Calu3 (cell line): ENCODE results near the gene LAMC3. TPM values are rescaled to one million over a fixed set of nuclear protein-coding genes. Genes with fewer than 3 reads are reported as not detected.

ENCODE experiments used
- BruUV-seq: library from RNA; stranded (reverse); fragments of 400-500 nt; replicated peaks from 2 replicates; lab custom pipeline; 2021; lab: Mats Ljungman, UMichigan
- CTCF ChIA-PET: fragments of 300-600 bp; sonication (Branson Sonifier 250); formaldehyde crosslinking; loops from one replicate; lab custom pipeline; 2022; ENCODE audit warnings: antibody characterized with exemption; lab: Charles Lee
- DNase-seq: peaks from one replicate; pipeline ENCODE4 v3.0.0; 2022
- H3K27ac Mint-ChIP-seq: one replicate; pipeline ENCODE4 v1.8.0; 2022; ENCODE audit warnings: mixed read lengths; ENCODE audit not compliant: unreplicated experiment
- H3K27me3 Mint-ChIP-seq: one replicate; pipeline ENCODE4 v1.8.0; 2022; ENCODE audit warnings: mixed read lengths; ENCODE audit not compliant: unreplicated experiment
- H3K36me3 Mint-ChIP-seq: one replicate; pipeline ENCODE4 v1.8.0; 2022; ENCODE audit warnings: mild to moderate bottlenecking, moderate library complexity, mixed read lengths; ENCODE audit not compliant: insufficient read depth, unreplicated experiment
- H3K4me1 Mint-ChIP-seq: one replicate; pipeline ENCODE4 v1.8.0; 2022; ENCODE audit warnings: mild to moderate bottlenecking, low read depth, mixed read lengths; ENCODE audit not compliant: unreplicated experiment
- H3K4me3 Mint-ChIP-seq: one replicate; pipeline ENCODE4 v1.8.0; 2022; ENCODE audit warnings: mild to moderate bottlenecking, low read depth, moderate library complexity, mixed read lengths; ENCODE audit not compliant: unreplicated experiment
- H3K9me3 Mint-ChIP-seq: one replicate; pipeline ENCODE4 v1.8.0; 2022; ENCODE audit warnings: low read depth, mixed read lengths; ENCODE audit not compliant: unreplicated experiment
- intact Hi-C: fragments of 100-400 bp; cut with micrococcal nuclease; formaldehyde crosslinking; loops from one replicate; pipeline ENCODE4 v1.10.0; 2022; ENCODE audit not compliant: unreplicated experiment
- total RNA-seq: library from RNA; stranded (reverse); gene quantifications from 2 replicates; pipeline ENCODE4 v1.2.3, GENCODE V29; 2022
- TF ChIP-seq, protein P1 (sequence below): fragments of 200-600 bp; IDR thresholded peaks from one replicate; pipeline ENCODE4 v1.8.0; 2022; ENCODE audit warnings: antibody characterized with exemption; ENCODE audit not compliant: unreplicated experiment

Gene LAMC3
- total RNA-seq, 1 experiment from 2014 or later = not detected

DNA sequence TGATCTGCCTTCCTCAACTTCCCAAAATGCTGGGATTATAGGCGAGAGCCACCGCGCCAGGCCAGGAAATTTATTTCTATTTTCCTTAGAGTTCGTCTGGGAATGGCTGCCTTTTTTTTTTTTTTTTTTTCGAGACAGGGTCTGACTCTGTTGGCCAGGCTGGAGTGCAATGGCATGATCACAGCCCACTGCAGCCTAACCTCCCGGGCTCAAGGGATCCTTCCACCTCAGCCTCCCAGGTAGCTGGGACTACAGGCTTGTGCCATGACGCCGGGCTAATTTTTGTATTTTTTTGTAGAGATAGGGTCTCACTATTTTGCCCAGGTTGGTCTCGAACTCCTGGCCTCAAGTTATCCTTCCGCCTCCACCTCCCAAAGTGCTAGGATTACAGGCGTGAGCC lies 888 bp upstream of the LAMC3 start:
- no TSS peak for BruUV-seq
- no peak for DNase-seq
- Mint-ChIP-seq H3K4me1 (no peaks in the 10 kb centered on the region), H3K27ac (no peak overlapping the region), H3K4me3 (no peak overlapping the region), H3K9me3 (no peaks in the 10 kb centered on the region), H3K36me3 (no peaks in the 10 kb centered on the region), H3K27me3 (peaks cover 27% of the 10 kb centered on the region)
- intact Hi-C loops = no loop called here
- CTCF ChIA-PET = no interaction called here
- TF ChIP-seq, protein P1, sequence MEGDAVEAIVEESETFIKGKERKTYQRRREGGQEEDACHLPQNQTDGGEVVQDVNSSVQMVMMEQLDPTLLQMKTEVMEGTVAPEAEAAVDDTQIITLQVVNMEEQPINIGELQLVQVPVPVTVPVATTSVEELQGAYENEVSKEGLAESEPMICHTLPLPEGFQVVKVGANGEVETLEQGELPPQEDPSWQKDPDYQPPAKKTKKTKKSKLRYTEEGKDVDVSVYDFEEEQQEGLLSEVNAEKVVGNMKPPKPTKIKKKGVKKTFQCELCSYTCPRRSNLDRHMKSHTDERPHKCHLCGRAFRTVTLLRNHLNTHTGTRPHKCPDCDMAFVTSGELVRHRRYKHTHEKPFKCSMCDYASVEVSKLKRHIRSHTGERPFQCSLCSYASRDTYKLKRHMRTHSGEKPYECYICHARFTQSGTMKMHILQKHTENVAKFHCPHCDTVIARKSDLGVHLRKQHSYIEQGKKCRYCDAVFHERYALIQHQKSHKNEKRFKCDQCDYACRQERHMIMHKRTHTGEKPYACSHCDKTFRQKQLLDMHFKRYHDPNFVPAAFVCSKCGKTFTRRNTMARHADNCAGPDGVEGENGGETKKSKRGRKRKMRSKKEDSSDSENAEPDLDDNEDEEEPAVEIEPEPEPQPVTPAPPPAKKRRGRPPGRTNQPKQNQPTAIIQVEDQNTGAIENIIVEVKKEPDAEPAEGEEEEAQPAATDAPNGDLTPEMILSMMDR = no peak

DNA sequence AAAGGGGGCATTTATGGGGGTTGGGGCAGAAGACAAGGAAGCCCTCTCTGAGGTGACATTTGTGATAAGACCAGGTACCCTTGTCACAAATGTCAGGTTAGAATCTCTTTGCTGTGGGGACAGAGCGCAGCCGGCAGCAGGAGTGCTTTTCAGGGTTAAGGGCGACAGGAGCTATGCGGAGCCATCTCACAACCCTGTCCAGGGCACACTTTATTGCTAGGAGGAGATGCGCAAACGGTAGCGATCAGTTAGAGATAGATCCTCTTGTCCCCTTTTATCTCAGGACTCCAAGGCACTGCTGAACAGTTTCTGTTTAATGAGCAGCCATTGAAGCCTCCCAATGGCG lies 438 bp upstream of the LAMC3 start:
- TF ChIP-seq, protein P1 = no peak
- Mint-ChIP-seq H3K4me3 (no peak overlapping the region), H3K27ac (no peak overlapping the region), H3K27me3 (peaks cover 26% of the 10 kb centered on the region), H3K36me3 (no peaks in the 10 kb centered on the region), H3K9me3 (no peaks in the 10 kb centered on the region), H3K4me1 (no peaks in the 10 kb centered on the region)
- no peak for DNase-seq
- BruUV-seq = no TSS peak
- CTCF ChIA-PET = interaction anchor here (0.6 kb wide), 1 partner anchor 11 kb away, joined by 3 read pairs; no protein-coding TSS in a partner anchor
- intact Hi-C loops = no loop called here

DNA sequence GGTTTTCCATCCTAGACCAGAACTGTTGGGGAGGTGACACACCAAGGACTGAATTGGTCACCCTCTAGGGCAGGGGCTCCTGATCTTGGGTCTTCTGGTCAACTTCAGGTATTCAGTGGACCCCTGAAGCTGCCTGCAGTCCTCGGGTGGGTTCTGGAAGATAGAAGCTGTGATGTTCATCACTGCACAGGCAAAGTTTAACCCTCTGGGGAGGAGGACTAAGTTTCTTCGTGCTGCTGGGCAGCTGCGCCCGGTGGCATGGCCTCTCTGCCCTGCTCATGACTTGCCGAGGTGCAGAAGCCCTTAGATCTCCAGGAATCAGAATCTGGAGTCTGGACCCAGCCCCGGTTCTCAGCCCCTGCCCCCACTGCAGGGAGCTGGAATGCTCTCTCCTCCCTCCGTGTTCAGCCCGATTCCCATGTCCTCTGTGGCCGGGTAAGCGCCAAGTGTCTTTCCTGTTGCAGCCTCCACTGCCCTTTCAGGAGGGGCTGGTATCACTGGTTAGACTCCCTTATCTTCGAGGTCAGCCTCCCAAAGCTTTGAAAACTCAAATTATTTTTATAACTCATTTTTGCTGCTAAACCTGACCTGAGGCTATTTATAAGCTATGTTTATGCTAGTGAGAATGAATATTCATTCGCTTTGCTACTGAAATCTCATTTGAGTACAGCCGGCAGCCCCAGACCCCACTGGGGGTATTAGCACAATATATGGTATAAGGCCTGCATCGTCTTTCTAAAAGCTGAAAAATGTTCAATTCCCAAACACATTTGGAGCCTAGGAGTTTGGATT lies 1.7 kb downstream of the LAMC3 start:
- Mint-ChIP-seq H3K36me3 (no peaks in the 10 kb centered on the region), H3K27me3 (peaks cover 48% of the 10 kb centered on the region), H3K4me1 (no peaks in the 10 kb centered on the region), H3K9me3 (no peaks in the 10 kb centered on the region), H3K27ac (no peak overlapping the region), H3K4me3 (no peak overlapping the region)
- intact Hi-C loops = no loop called here
- DNase-seq = no peak
- TF ChIP-seq, protein P1 = no peak
- no TSS peak for BruUV-seq
- CTCF ChIA-PET = no interaction called here

DNA sequence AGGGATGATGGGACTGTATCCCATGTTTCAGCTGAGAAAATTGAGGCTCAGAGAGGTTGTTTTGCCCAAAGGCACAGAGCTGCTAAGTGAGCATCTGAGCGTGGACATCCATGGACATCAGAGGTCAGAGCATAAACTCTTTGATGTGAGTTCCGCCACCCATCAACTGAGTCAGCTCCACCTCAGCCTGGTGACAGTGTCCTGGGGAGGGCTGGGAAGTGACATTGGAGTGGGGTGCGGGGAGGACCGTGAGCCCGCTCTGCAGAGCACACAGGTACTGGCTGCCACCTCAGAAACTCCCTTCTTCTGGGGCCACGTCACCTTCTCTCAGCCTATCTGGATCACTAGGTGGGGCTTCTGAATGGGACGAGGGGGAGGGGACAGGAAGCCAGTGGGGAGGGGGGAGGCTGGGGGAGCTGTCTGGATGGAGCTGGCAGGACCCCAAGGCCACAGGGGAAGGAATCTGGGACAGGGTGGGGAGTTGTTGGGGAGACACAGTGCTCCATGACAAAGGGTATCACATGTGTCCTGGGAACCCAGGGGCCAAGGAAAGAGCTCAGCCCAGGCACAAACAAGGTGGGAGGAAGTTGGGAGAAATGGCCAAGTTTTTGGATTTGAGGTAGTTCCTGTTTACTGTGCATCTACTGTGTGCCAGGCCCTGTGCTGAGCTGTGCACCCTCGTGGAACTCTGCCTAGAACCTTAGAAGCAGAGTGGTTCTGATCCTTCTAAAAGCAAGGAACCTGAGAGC lies 2.5 kb downstream of the LAMC3 start:
- CTCF ChIA-PET = interaction anchor here (0.8 kb wide), 1 partner anchor 23 kb away, joined by 3 read pairs; no protein-coding TSS in a partner anchor
- intact Hi-C loops = no loop called here
- DNase-seq = no peak
- Mint-ChIP-seq H3K4me1 (no peaks in the 10 kb centered on the region), H3K36me3 (no peaks in the 10 kb centered on the region), H3K27me3 (peaks cover 56% of the 10 kb centered on the region), H3K9me3 (no peaks in the 10 kb centered on the region), H3K4me3 (no peak overlapping the region), H3K27ac (no peak overlapping the region)
- BruUV-seq = no TSS peak
- TF ChIP-seq, protein P1 = no peak
